ENCODE results near the gene EXOC3. TPM values are rescaled to one million over a fixed set of nuclear protein-coding genes. Genes with fewer than 3 reads are reported as not detected.

Gene EXOC3
- total RNA-seq, 4 donors from 2014 or later = 49.5 to 87.5 (median 59.0) TPM

- intact Hi-C loops (cut with DNase I; ENCODE audit: low total_unique reads) = no loop called here
- H3K4me3 ChIP-seq (ENCODE audit: low read depth, poor library complexity, severe bottlenecking) = no peak overlapping the region
- TF ChIP-seq, protein P1, sequence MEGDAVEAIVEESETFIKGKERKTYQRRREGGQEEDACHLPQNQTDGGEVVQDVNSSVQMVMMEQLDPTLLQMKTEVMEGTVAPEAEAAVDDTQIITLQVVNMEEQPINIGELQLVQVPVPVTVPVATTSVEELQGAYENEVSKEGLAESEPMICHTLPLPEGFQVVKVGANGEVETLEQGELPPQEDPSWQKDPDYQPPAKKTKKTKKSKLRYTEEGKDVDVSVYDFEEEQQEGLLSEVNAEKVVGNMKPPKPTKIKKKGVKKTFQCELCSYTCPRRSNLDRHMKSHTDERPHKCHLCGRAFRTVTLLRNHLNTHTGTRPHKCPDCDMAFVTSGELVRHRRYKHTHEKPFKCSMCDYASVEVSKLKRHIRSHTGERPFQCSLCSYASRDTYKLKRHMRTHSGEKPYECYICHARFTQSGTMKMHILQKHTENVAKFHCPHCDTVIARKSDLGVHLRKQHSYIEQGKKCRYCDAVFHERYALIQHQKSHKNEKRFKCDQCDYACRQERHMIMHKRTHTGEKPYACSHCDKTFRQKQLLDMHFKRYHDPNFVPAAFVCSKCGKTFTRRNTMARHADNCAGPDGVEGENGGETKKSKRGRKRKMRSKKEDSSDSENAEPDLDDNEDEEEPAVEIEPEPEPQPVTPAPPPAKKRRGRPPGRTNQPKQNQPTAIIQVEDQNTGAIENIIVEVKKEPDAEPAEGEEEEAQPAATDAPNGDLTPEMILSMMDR (IDR thresholded peaks at IDR 0.05) = no peak
- TF ChIP-seq POLR2A (IDR thresholded peaks at IDR 0.05) = no peak
- WGBS, 2 donors = 64 to 72% methylated on average over 23 to 24 of the region's 24 CpGs
- peak in 1 of 2 donors; percentile 69 for DNase-seq (ENCODE audit: low spot score in 2 of 2)
These were observed 19.2 kb upstream of the EXOC3 start for GRCh38 chr5:423626-424261.

- DNase-seq (ENCODE audit: low spot score in 2 of 2) = peak in 1 of 2 donors; percentile 79
- TF ChIP-seq POLR2A (IDR thresholded peaks at IDR 0.05) = no peak
- TF ChIP-seq, protein P1 (IDR thresholded peaks at IDR 0.05) = no peak
- WGBS, 2 donors = 61 to 66% methylated on average over 11 of the region's 11 CpGs
These were observed 18.5 kb upstream of the EXOC3 start for GRCh38 chr5:424301-425110.

DNA sequence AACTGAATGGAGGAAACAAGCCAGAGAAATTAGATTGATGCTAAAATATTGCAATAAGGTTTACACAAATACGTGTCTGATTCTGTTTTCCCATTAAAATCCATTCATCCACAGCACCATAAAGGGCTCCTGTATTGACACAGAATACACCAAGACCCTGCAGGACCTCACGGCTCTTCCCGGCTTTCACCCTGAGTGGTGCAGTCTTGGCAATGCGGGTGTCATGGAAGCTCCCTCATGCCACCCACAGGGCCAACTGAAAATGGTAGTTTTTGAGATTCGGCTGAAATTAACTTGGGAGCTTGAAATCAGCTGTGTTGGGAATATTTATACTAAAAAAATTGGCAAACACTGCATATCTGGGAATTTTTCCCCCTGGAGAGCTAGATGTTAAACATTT lies 17.3 kb upstream of the EXOC3 start:
- 75 to 81% methylated on average over 5 of the region's 5 CpGs for whole genome bisulfite sequencing, 2 donors
- no peak for DNase-seq (ENCODE audit: low spot score in 2 of 2)
- H3K4me3 ChIP-seq (ENCODE audit: low read depth, poor library complexity, severe bottlenecking) = no peak overlapping the region
- intact Hi-C loops (cut with DNase I; ENCODE audit: low total_unique reads) = no loop called here
- TF ChIP-seq, protein P1 (IDR thresholded peaks at IDR 0.05) = no peak
- TF ChIP-seq POLR2A (IDR thresholded peaks at IDR 0.05) = no peak

More at GRCh38 chr5:424301-425110, 18.5 kb upstream of the EXOC3 start:
- no peak overlapping the region for H3K4me3 ChIP-seq (ENCODE audit: low read depth, poor library complexity, severe bottlenecking)
- intact Hi-C loops (cut with DNase I; ENCODE audit: low total_unique reads) = no loop called here

- 76 to 79% methylated on average over 3 of the region's 3 CpGs for WGBS, 2 donors
- no peak for DNase-seq (ENCODE audit: low spot score in 2 of 2)
- H3K4me3 ChIP-seq (ENCODE audit: low read depth, poor library complexity, severe bottlenecking) = no peak overlapping the region
- TF ChIP-seq POLR2A (IDR thresholded peaks at IDR 0.05) = no peak
- TF ChIP-seq, protein P1 (IDR thresholded peaks at IDR 0.05) = no peak
- intact Hi-C loops (cut with DNase I; ENCODE audit: low total_unique reads) = no loop called here
These were observed 16.5 kb upstream of the EXOC3 start for GRCh38 chr5:426392-426976.

GRCh38 chr5:427415-428087 lies 15.4 kb upstream of the EXOC3 start:
- no peak overlapping the region for H3K4me3 ChIP-seq (ENCODE audit: low read depth, poor library complexity, severe bottlenecking)
- WGBS, 2 donors = 93 to 95% methylated on average over 37 to 39 of the region's 39 CpGs
- intact Hi-C loops (cut with DNase I; ENCODE audit: low total_unique reads) = no loop called here
- peak in 1 of 2 donors; percentile 78 for DNase-seq (ENCODE audit: low spot score in 2 of 2)
- TF ChIP-seq, protein P1 (IDR thresholded peaks at IDR 0.05) = no peak
- no peak for TF ChIP-seq POLR2A (IDR thresholded peaks at IDR 0.05)
